ENCODE data around the gene GNAI2. TPM values are rescaled to one million over a fixed set of nuclear protein-coding genes. Genes with fewer than 3 reads are reported as not detected.
A peak's percentile ranks its signal among the peaks of the same experiment; 100 is the strongest.
"Not testable (repeated sequence)": the region's sequence is repeated elsewhere in the genome, so short reads cannot be mapped to it uniquely, and the experiment has no call there.

GNAI2 gene
- total RNA-seq, 2 experiments from 2014 or later = 493 to 519 TPM

DNA sequence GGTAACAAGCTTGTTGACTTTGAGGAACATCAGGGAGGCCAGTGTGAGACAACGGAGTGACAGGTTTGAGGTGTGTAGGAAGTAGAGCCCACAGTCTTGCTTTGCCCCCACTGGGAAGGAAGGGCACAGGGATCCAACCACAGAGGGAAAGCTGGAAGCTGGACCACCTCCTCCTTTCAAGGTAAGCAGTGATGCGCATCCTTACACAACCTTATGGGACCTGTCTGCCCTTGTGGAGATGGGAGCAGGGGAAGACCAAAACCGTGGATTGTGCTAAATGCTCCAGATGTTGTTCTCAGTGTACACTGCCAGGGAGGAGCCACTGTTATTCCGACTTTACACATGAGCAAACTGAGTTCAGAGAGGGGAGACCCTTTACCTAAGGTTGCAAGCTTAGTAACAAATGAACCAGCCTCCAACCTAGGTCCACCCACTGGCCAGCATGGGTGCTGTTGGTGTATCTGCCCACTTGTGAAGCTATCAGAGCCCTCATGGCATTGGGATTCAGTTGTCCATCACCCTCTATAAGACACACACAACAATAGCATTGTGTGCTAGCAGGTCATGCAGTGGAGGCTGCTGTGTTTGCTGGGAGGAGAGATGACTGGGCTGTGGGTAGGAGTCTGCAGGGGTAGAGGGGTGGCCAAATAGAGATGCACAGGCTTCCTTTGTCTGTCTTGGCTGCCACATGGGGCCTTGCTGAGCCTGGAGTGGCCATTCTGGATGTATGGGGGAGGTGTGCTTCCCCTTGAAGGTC, 42.3 kb downstream of the GNAI2 start:
- Mint-ChIP-seq H3K27ac (no peak overlapping the region), H3K9me3 (no peaks in the 10 kb centered on the region), H3K36me3 (ENCODE audit: low read depth) (no peaks in the 10 kb centered on the region), H3K4me3 (no peak overlapping the region), H3K27me3 (peaks cover 42% of the 10 kb centered on the region), H3K4me1 (peaks cover 20% of the 10 kb centered on the region)
- ChIA-PET POLR2A (interaction anchor here (1.4 to 2.3 kb wide), 3 partner anchors 17 to 32 kb away, joined by 3 to 12 read pairs (median 5); partner anchors contain the start of genes HYAL3 and NAA80), CTCF (interaction anchor here (0.9 to 1.3 kb wide), 3 partner anchors 21 to 86 kb away, joined by 3 read pairs; partner anchors contain the start of genes HYAL3 and NAA80)
- no peak for DNase-seq

DNA sequence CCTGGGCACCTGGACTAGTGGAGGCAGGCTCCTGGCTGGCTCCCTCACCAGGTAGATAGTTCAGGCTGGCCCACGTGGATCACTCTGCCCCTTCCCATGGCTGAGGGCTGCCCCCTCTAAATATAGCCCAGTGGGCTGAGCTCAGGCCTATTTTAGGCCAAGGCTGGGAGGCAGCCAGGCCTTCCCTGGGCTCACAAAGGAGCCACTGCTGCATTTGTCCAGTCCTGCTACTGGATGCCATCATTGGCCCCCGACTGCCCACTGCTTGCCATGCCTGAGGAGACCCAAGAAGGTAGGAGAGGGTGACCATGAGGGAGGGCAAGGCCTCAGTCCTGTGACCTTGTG, 42.8 kb downstream of the GNAI2 start, which contains the start of gene LSMEM2:
TSS of gene LSMEM2 (plus strand) at position 208 of the 345 bp plus-strand sequence. CDS start at position 235, 27 bp downstream.
- Mint-ChIP-seq H3K9me3 (no peaks in the 10 kb centered on the region), H3K4me3 (no peak within 1 kb of the TSS), H3K27ac (no peak within 1 kb of the TSS), H3K36me3 (ENCODE audit: low read depth) (no peaks in the 10 kb centered on the region), H3K27me3 (peaks cover 39% of the 10 kb centered on the region), H3K4me1 (peaks cover 19% of the 10 kb centered on the region)
- no peak for DNase-seq
- CTCF ChIA-PET = interaction anchor here (0.9 to 1.3 kb wide), 4 partner anchors 20 to 86 kb away, joined by 3 to 4 read pairs (median 3); partner anchors contain the start of genes HYAL3 and NAA80
- POLR2A ChIA-PET = interaction anchor here (1.2 to 2.3 kb wide), 3 partner anchors 13 to 20 kb away, joined by 4 to 12 read pairs (median 5); partner anchors contain the start of genes HYAL3 and NAA80

DNA sequence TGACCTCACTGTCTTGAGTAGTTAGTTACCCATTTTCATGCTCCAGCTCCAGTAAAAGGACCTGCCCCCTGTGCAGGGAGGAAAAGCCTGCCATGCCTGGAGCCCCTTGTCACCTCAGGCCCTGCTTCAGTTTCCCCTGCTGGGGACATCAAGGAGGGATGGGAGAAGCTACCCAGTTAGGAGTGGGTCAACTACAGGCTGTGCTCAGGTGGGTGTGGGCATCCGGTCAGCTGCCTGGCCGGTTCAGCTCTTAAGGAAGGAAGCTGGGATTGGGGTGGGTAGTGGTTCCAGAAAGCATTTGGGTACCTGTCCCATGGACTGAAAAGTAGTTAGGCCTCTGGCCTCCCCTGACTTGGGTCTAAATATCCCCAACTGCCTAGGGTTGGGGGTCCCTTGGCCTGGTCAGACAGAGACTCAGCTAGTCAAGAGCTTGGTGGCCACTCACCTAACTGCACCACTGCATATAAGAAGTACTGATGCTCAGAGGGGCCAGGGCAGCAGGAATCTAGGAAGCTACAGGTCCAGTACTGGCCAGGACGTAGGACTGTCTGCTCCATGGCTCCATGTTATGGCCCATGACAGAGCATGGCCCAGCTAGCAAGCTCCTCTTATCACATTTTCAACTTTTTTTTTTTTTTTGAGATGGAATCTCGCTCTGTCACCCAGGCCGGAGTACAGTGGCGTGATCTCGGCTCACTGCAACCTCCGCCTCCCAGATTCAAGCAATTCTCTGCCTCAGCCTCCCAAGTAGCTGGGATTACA, 43.4 kb downstream of the GNAI2 start:
- no peak overlapping the region for H3K27ac Mint-ChIP-seq
- no peak for DNase-seq
- H3K36me3 Mint-ChIP-seq (ENCODE audit: low read depth) = no peaks in the 10 kb centered on the region
- POLR2A ChIA-PET = interaction anchor here (0.6 to 2.3 kb wide), 5 partner anchors 12 to 63 kb away, joined by 3 to 12 read pairs (median 4); partner anchors contain the start of genes HYAL3 and NAA80
- peaks cover 14% of the 10 kb centered on the region for H3K4me1 Mint-ChIP-seq
- no peak overlapping the region for H3K4me3 Mint-ChIP-seq
- CTCF ChIA-PET = interaction anchor here (0.8 to 1.1 kb wide), 4 partner anchors 13 to 53 kb away, joined by 3 to 5 read pairs (median 4); partner anchors contain the start of gene IFRD2
- no peaks in the 10 kb centered on the region for H3K9me3 Mint-ChIP-seq
- H3K27me3 Mint-ChIP-seq = peaks cover 34% of the 10 kb centered on the region

DNA sequence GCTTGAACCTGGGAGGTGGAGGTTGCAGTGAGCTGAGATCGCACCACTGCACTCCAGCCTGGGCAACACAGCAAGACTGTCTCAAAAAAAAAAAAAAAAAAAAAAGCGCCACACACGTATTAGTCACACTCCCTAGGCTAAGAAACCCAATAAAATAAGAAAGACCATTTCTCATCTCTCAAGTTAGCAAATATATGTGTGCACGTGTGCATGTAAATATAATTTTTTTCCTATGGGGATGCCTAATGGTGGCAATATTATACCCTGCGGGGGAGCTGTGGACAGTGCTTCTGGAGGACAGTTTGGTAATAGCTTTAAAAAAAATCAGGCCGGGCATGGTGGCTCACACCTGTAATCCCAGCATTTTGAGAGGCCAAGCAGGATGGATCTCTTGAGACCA, 48.1 kb downstream of the GNAI2 start:
- ChIA-PET CTCF (interaction anchor here (0.7 to 1.2 kb wide), 3 partner anchors 9 to 37 kb away, joined by 3 to 6 read pairs (median 3); partner anchors contain the start of genes HYAL3 and NAA80), POLR2A (interaction anchor here (1.0 kb wide), 1 partner anchor 11 kb away, joined by 3 read pairs; no protein-coding TSS in a partner anchor)

DNA sequence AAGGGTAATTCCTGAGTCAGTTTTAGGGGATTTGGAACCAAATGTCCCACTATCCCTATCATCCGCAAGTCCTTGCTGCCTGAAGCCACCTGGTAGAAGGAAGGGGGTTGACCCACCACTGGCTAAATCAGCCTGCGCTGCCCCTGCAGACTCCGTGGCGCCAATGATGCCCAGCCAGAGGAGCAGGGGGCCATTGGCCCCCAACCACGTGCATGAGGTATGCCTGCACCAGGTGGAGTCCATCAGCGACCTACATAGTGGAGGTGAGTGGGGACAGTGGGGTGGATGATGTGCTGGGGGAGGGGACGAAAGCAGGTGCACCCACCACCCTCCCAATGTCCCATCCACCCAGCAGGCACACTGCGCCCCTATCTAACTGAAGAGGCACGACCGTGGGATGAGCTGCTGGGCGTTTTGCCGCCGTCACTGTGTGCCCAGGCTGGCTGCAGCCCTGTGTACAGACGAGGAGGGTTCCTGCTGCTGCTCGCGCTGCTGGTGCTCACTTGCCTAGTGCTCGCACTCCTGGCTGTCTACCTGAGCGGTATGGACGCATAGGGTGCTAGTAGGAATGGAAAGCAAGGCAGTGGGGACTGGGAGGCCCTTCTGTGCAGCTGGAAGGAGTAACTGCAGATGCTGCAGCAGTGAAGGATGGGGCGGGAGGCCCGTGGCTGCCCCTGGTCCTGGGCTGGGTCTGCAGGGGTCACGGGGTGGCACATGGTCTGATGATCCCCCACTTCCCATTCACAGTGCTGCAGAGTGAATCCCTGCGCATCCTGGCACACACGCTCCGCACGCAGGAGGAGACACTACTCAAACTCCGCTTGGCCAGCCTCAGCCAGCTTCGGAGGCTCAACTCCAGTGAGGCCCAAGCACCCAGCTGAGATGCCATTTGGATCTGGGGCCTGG, 50.6 kb downstream of the GNAI2 start:
- Mint-ChIP-seq H3K4me1 (peaks cover 15% of the 10 kb centered on the region), H3K36me3 (ENCODE audit: low read depth) (peaks cover 13% of the 10 kb centered on the region), H3K27me3 (no peaks in the 10 kb centered on the region), H3K4me3 (no peak overlapping the region), H3K27ac (no peak overlapping the region), H3K9me3 (no peaks in the 10 kb centered on the region)
- CTCF ChIA-PET = no interaction called here
- POLR2A ChIA-PET = interaction anchor here (2.3 kb wide), 1 partner anchor 10 kb away, joined by 6 read pairs; no protein-coding TSS in a partner anchor
- no peak for DNase-seq

More for the DNA sequence above, 48.1 kb downstream of the GNAI2 start:
- not testable (repeated sequence) for DNase-seq; H3K9me3 Mint-ChIP-seq; H3K27ac Mint-ChIP-seq; H3K36me3 Mint-ChIP-seq (ENCODE audit: low read depth); H3K27me3 Mint-ChIP-seq; H3K4me3 Mint-ChIP-seq; H3K4me1 Mint-ChIP-seq

DNA sequence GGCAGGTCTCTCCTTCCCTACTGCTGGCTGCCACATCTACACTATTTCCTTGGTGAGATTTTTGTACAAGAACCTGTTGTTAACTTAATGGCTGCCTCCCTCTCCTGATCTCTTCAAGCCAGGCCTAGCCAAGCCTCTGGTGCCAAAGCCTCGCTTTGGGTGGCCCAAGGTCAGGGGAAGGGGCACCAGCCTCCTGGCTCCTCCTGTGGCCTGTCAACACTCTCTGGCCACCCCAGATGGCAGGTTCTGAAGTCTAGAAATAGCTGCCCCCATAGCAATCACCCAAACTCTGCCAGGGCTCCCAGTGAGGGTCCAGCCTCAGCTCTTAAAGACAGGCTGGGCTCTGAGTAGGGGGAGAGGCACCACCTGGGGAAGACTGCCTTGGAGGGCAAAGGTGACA, 51.3 kb downstream of the GNAI2 start:
- ChIA-PET POLR2A (interaction anchor here (2.3 kb wide), 1 partner anchor 10 kb away, joined by 6 read pairs; no protein-coding TSS in a partner anchor), CTCF (no interaction called here)

DNA sequence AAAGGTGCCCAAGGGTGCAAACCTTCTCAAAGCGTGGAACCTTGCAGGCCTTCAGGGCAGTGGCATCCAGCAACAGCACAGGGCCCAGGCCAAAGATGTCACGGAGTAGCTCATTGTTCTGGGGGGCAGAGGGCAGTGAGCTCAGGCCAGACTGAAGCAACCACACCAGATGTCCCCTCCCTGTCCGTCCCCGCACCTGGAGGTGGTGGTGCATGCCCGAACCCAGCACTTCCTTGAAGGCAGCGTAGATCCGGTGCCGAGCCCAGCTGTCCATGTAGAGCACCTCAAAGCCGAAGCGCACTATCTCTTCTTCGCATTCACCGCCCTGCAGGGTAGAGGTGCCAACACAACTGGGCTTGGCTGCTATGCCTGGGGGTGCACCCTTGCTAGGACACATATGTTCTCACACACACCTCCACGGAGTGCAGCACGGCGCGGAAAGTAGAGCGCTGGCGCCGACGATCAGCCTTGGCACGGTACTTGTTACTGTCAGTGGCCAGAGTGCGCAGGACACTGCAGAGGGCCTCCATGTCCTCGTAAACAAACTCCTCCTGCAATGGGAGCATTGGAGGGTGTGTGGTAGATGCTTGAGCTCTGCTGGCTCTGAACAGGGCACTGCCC, 52.5 kb downstream of the GNAI2 start:
- no peak for DNase-seq
- no peaks in the 10 kb centered on the region for H3K9me3 Mint-ChIP-seq
- ChIA-PET CTCF (interaction anchor here (2.5 kb wide), 1 partner anchor 10 kb away, joined by 9 read pairs; the partner anchor contains the start of genes HYAL3 and NAA80), POLR2A (interaction anchor here (0.5 to 2.3 kb wide), 5 partner anchors 10 to 48 kb away, joined by 3 to 6 read pairs (median 4); partner anchors contain the start of genes HYAL3 and NAA80)
- H3K36me3 Mint-ChIP-seq (ENCODE audit: low read depth) = peaks cover 17% of the 10 kb centered on the region
- no peaks in the 10 kb centered on the region for H3K27me3 Mint-ChIP-seq
- H3K4me1 Mint-ChIP-seq = peaks cover 27% of the 10 kb centered on the region
- no peak overlapping the region for H3K27ac Mint-ChIP-seq
- H3K4me3 Mint-ChIP-seq = no peak overlapping the region

More for the DNA sequence above, 51.3 kb downstream of the GNAI2 start:
- no peak for DNase-seq
- Mint-ChIP-seq H3K4me3 (no peak overlapping the region), H3K27ac (no peak overlapping the region), H3K9me3 (no peaks in the 10 kb centered on the region), H3K36me3 (ENCODE audit: low read depth) (peaks cover 13% of the 10 kb centered on the region), H3K4me1 (peaks cover 16% of the 10 kb centered on the region), H3K27me3 (no peaks in the 10 kb centered on the region)

DNA sequence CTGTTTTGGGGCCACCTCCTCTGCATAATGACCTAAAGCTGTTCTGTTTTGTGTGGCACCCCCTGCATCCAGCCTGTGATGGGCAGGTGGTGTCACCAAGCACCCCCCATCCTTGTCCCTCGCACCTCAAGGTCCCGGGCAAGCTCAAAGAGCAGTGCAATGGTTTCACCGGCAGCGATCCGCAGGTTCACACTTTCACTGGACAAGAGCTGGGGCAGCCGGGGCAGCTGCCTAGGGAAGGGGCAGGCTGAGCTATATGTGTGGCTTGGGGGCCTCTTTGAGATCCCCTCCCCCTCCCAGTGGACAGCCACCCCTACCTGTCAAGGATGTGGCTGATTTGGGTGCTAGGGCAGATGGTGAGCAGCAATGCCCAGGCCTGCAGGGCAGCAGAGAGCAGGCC, 53.1 kb downstream of the GNAI2 start:
- no peak for DNase-seq
- CTCF ChIA-PET = interaction anchor here (2.5 kb wide), 1 partner anchor 10 kb away, joined by 9 read pairs; the partner anchor contains the start of genes HYAL3 and NAA80
- Mint-ChIP-seq H3K27ac (no peak overlapping the region), H3K4me1 (peaks cover 27% of the 10 kb centered on the region), H3K9me3 (no peaks in the 10 kb centered on the region), H3K4me3 (no peak overlapping the region), H3K27me3 (no peaks in the 10 kb centered on the region), H3K36me3 (ENCODE audit: low read depth) (peaks cover 17% of the 10 kb centered on the region)
- POLR2A ChIA-PET = interaction anchor here (1.0 to 1.6 kb wide), 4 partner anchors 10 to 1210 kb away, joined by 3 to 5 read pairs (median 4); partner anchors contain the start of genes HYAL3 and NAA80

DNA sequence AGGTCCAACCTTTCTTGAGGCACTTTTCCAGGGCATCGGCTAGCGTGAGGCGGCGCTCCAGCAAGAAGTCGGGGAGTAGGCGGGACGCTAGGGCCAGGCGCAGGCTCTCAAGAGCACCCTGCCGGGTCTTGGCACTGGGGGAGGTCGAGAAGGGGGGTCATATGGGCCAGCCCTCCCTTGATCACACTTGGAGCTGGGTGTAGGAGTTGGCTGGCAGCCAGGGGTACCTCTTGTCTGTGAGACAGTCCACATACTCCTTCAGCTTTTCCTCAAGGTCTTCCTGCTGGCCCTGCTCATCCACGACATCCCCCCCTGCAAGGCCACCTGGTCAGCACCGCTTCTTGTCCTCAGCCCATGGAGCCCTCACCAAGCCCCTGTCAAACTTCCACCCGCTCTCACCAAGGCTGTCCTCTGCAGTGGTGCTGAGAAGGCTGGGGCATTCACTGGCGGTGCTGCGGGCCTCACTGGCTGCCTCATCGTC, 54.2 kb downstream of the GNAI2 start:
- peaks cover 27% of the 10 kb centered on the region for H3K4me1 Mint-ChIP-seq
- CTCF ChIA-PET = interaction anchor here (2.5 kb wide), 1 partner anchor 9 kb away, joined by 9 read pairs; the partner anchor contains the start of genes HYAL3 and NAA80
- no peak overlapping the region for H3K27ac Mint-ChIP-seq
- POLR2A ChIA-PET = interaction anchor here (1.0 to 1.6 kb wide), 3 partner anchors 23 to 47 kb away, joined by 3 to 5 read pairs (median 4); no protein-coding TSS in a partner anchor
- H3K4me3 Mint-ChIP-seq = no peak overlapping the region
- H3K36me3 Mint-ChIP-seq (ENCODE audit: low read depth) = peaks cover 17% of the 10 kb centered on the region
- H3K9me3 Mint-ChIP-seq = no peaks in the 10 kb centered on the region
- H3K27me3 Mint-ChIP-seq = no peaks in the 10 kb centered on the region
- no peak for DNase-seq

DNA sequence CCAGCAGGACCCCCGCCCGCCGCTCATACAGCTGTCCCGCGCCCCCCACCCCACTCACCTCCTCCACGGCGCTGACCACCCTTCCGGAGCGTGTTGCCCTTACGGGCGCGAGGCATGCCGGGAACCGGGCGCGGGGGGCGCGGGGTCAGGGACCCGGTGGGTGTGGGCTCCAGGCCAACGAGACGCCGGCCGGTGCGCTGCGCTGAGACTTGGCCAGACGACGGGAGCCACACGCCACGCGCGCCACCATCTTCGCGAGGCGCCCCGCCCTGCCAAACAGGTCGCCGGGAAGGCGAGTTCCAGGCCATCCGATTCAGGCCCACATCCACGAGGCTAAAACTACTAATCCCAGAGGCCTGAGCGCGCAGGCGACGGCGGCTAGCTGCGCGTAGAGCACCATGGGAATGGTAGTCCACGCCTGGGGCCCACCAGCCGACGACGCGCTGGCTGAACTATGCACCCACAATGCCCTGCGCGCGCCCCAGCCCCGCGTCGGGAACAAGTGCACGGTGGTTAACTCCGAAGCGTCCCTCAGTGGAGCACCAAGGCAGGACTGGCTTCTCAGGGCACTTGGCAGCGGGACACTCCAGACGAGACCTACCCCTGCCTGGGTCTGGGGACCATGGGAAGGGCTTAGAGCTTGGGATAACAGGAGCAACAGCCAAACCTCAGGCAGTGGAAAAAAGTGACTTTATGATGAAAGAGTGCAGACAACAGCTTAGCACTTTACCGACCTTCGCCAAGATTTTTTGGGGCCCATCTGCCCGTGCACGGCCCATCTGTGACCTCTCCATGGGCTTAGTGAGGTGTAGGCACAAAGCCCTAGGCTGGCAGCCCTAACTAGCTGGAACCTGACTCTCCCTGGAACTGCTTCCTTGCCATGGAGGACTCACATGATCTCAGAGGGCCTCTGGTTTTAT, 56.4 kb downstream of the GNAI2 start, which contains the start of gene IFRD2:
TSS of gene IFRD2 (minus strand) at position 271 of the 920 bp plus-strand sequence. CDS start at position 116, 155 bp downstream.
- peak within 1 kb of the TSS; percentile 81 for H3K4me3 Mint-ChIP-seq
- H3K27me3 Mint-ChIP-seq = no peaks in the 10 kb centered on the region
- DNase-seq = peak; percentile 97
- H3K4me1 Mint-ChIP-seq = peaks cover 38% of the 10 kb centered on the region
- H3K9me3 Mint-ChIP-seq = no peaks in the 10 kb centered on the region
- H3K27ac Mint-ChIP-seq = peak within 1 kb of the TSS; percentile 91
- POLR2A ChIA-PET = interaction anchor here (0.7 to 2.8 kb wide), 22 partner anchors 7 to 310 kb away, joined by 3 to 22 read pairs (median 4); partner anchors contain the start of genes CYB561D2, HYAL1, HYAL3 and LSMEM2
- H3K36me3 Mint-ChIP-seq (ENCODE audit: low read depth) = peaks cover 26% of the 10 kb centered on the region
- CTCF ChIA-PET = interaction anchor here (0.7 to 2.5 kb wide), 12 partner anchors 11 to 66 kb away, joined by 3 to 12 read pairs (median 4); no protein-coding TSS in a partner anchor
